ENCODE results near the gene KLHDC8A.

DNA sequence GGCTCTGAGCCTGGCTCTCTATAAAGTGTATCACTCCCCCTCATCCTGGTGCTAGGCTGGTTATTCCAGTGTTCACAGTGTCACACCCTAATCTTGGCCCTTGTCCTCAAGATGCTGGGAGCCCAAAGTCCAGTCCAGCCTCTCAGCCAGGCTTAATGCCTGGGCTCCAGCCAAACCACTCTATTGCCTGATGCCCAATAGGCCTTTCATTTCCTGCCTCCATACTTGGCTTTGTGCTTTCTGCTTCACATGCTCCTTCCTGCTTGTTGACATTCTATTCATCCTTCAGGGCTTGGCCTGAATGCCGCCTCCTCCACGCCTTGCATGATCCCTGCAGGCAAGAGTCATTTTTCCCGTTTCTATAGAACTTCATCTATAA, 1.7 kb downstream of the KLHDC8A start:
- TF ChIP-seq, protein P1, sequence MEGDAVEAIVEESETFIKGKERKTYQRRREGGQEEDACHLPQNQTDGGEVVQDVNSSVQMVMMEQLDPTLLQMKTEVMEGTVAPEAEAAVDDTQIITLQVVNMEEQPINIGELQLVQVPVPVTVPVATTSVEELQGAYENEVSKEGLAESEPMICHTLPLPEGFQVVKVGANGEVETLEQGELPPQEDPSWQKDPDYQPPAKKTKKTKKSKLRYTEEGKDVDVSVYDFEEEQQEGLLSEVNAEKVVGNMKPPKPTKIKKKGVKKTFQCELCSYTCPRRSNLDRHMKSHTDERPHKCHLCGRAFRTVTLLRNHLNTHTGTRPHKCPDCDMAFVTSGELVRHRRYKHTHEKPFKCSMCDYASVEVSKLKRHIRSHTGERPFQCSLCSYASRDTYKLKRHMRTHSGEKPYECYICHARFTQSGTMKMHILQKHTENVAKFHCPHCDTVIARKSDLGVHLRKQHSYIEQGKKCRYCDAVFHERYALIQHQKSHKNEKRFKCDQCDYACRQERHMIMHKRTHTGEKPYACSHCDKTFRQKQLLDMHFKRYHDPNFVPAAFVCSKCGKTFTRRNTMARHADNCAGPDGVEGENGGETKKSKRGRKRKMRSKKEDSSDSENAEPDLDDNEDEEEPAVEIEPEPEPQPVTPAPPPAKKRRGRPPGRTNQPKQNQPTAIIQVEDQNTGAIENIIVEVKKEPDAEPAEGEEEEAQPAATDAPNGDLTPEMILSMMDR (IDR thresholded peaks at IDR 0.05) = no peak
- TF ChIP-seq POLR2A (IDR thresholded peaks at IDR 0.05) = no peak

Measured in tibial nerve (tissue), 3 donors.